Keratinocyte (primary cell): ENCODE data around the gene DMRT3. TPM values are rescaled to one million over a fixed set of nuclear protein-coding genes. Genes with fewer than 3 reads are reported as not detected.

ENCODE experiments used
- DNase-seq: peaks from one replicate; pipeline ENCODE4 v3.0.0-alpha.2; 2011; ENCODE audit warnings: low read depth, missing footprints, low spot score
- FAIRE-seq: peaks from 2 replicates; lab custom pipeline; 2011; peaks lifted over from hg19 to GRCh38; lab: Jason Lieb, UNC
- H2AFZ ChIP-seq: 2 replicates; pipeline ENCODE4 v1.6.0; 2012; ENCODE audit warnings: low read length, control low read depth, inconsistent platforms; ENCODE audit not compliant: control insufficient read depth
- H3K27ac ChIP-seq: 2 replicates; pipeline ENCODE4 v1.5.1; 2011; ENCODE audit warnings: low read length; ENCODE audit not compliant: control insufficient read depth, insufficient read depth
- H3K27me3 ChIP-seq: 3 replicates; pipeline ENCODE4 v1.6.0; 2011; ENCODE audit warnings: low read length; ENCODE audit not compliant: control insufficient read depth, insufficient read depth; ENCODE audit errors: extremely low read depth
- H3K36me3 ChIP-seq, 2 experiments: 2 replicates in 1 of 2; 3 replicates in 1 of 2; pipeline ENCODE4 v1.5.1; 2011; ENCODE audit warnings: low read length in 2 of 2, mild to moderate bottlenecking in 1 of 2; ENCODE audit not compliant: control insufficient read depth in 2 of 2, insufficient read depth in 2 of 2; ENCODE audit errors: extremely low read depth in 1 of 2
- H3K4me1 ChIP-seq: 3 replicates; pipeline ENCODE4 v1.5.1; 2011; ENCODE audit warnings: low read length; ENCODE audit not compliant: control insufficient read depth, insufficient read depth; ENCODE audit errors: extremely low read depth
- H3K4me2 ChIP-seq: 3 replicates; pipeline ENCODE4 v1.6.0; 2011; ENCODE audit warnings: low read depth, low read length; ENCODE audit not compliant: control insufficient read depth, insufficient read depth; ENCODE audit errors: extremely low read depth
- H3K4me3 ChIP-seq, 3 experiments: fragments of 200-600 bp in 1 of 3; sonication (generic) in 1 of 3; 2 replicates in 2 of 3; 3 replicates in 1 of 3; pipeline ENCODE4 v1.5.1; 2011 to 2016; ENCODE audit warnings: low read length in 3 of 3, mild to moderate bottlenecking in 3 of 3, control low read depth in 2 of 3, inconsistent platforms in 1 of 3, low read depth in 1 of 3, mixed read lengths in 1 of 3, mixed run types in 1 of 3, moderate library complexity in 1 of 3; ENCODE audit not compliant: control insufficient read depth in 2 of 3, insufficient read depth in 2 of 3; ENCODE audit errors: extremely low read depth in 1 of 3
- H3K79me2 ChIP-seq: 2 replicates; pipeline ENCODE4 v1.6.0; 2012; ENCODE audit warnings: low read length; ENCODE audit not compliant: control insufficient read depth, insufficient read depth
- H3K9ac ChIP-seq: 3 replicates; pipeline ENCODE4 v1.6.0; 2011; ENCODE audit warnings: low read length; ENCODE audit not compliant: control insufficient read depth, insufficient read depth; ENCODE audit errors: extremely low read depth
- H3K9me1 ChIP-seq: 3 replicates; pipeline ENCODE4 v1.6.0; 2011; ENCODE audit warnings: low read length; ENCODE audit not compliant: control insufficient read depth, insufficient read depth; ENCODE audit errors: extremely low read depth
- H3K9me3 ChIP-seq: 2 replicates; pipeline ENCODE4 v1.5.1; 2012; ENCODE audit warnings: low read depth, low read length; ENCODE audit not compliant: control insufficient read depth
- H4K20me1 ChIP-seq: 3 replicates; pipeline ENCODE4 v1.6.0; 2011; ENCODE audit warnings: low read length; ENCODE audit not compliant: control insufficient read depth, insufficient read depth; ENCODE audit errors: extremely low read depth
- CTCF ChIP-seq, 3 experiments: IDR thresholded peaks in 1 of 3; conservative IDR thresholded peaks in 1 of 3; optimal IDR thresholded peaks in 1 of 3; 2 replicates in 2 of 3; 3 replicates in 1 of 3; pipeline versions ENCODE3 to v1.5.1; 2011; ENCODE audit warnings: low read length in 3 of 3, mild to moderate bottlenecking in 3 of 3, moderate library complexity in 2 of 3, control low read depth in 1 of 3, inconsistent platforms in 1 of 3; ENCODE audit not compliant: insufficient read depth in 2 of 3; ENCODE audit errors: extremely low read depth in 1 of 3
- EZH2 ChIP-seq: IDR thresholded peaks from one replicate; pipeline ENCODE4 v1.6.1; 2012; ENCODE audit warnings: inconsistent platforms, mild to moderate bottlenecking, low read length, moderate library complexity
- dilution Hi-C: fragments of 300-500 bp; cut with MboI; formaldehyde crosslinking; loops from one replicate; pipeline ENCODE4 v1.7.0; 2020; ENCODE audit warnings: low sequenced_read_pairs; ENCODE audit not compliant: extremely low pct_ligation_motif_present
- polyA plus RNA-seq, 5 experiments: library from polyadenylated mRNA; depleted of rRNA in 3 of 5; stranded (reverse) in 3 of 5; stranded (forward) in 1 of 5; unstranded in 1 of 5; fragments of >200 nt; gene quantifications; 1 replicate in 1 of 5; 2 replicates in 3 of 5; 3 replicates in 1 of 5; pipeline versions ENCODE4 v1.2.1 to v1.2.3, GENCODE V29; 2011 to 2012; ENCODE audit warnings: missing spikeins in 2 of 5, low read depth in 1 of 5, low replicate concordance in 1 of 5

DMRT3 gene
- polyA plus RNA-seq, 1 donor (not counting 4 experiments of a cell fraction or from before 2014, with no cell fraction given): not detected

- Histone ChIP-seq H3K27ac (no peak overlapping the region), H3K4me3 (no peak overlapping the region), H3K4me1 (no peaks in the 10 kb centered on the region), H3K79me2 (no peaks in the 10 kb centered on the region), H3K9me3 (no peaks in the 10 kb centered on the region), H3K9me1 (no peaks in the 10 kb centered on the region), H3K4me2 (no peak overlapping the region), H2AFZ (no peak overlapping the region), H3K36me3 (no peaks in the 10 kb centered on the region), H4K20me1 (no peaks in the 10 kb centered on the region), H3K9ac (no peak overlapping the region), H3K27me3 (peaks cover 6% of the 10 kb centered on the region)
- TF ChIP-seq CTCF (optimal IDR thresholded peaks at IDR 0.05 in 1 of 3, IDR thresholded peaks at IDR 0.05 in 1 of 3, conservative IDR thresholded peaks at IDR 0.05 in 1 of 3; ENCODE audit: extremely low read depth in 1 of 3, insufficient read depth in 2 of 3, low read length in 3 of 3) (no peak), EZH2 (no peak)
- FAIRE-seq: no peak
- dilution Hi-C loops: no loop called here
- DNase-seq: no peak
Observed at GRCh38 chr9:952546-952945, 23.9 kb upstream of the DMRT3 start.

- Histone ChIP-seq H3K4me2 (no peak overlapping the region), H2AFZ (no peak overlapping the region), H3K4me1 (no peaks in the 10 kb centered on the region), H3K79me2 (no peaks in the 10 kb centered on the region), H3K27ac (no peak overlapping the region), H4K20me1 (no peaks in the 10 kb centered on the region), H3K9me1 (no peaks in the 10 kb centered on the region), H3K9me3 (no peaks in the 10 kb centered on the region), H3K4me3 (no peak overlapping the region), H3K27me3 (peaks cover 7% of the 10 kb centered on the region), H3K9ac (no peak overlapping the region), H3K36me3 (no peaks in the 10 kb centered on the region)
- dilution Hi-C loops: no loop called here
- no peak for DNase-seq
- TF ChIP-seq EZH2 (no peak), CTCF (optimal IDR thresholded peaks at IDR 0.05 in 1 of 3, IDR thresholded peaks at IDR 0.05 in 1 of 3, conservative IDR thresholded peaks at IDR 0.05 in 1 of 3; ENCODE audit: extremely low read depth in 1 of 3, insufficient read depth in 2 of 3, low read length in 3 of 3) (no peak)
- no peak for FAIRE-seq
Observed at GRCh38 chr9:959105-959504, 17.4 kb upstream of the DMRT3 start.
